Tibial nerve (tissue), 3 donors: ENCODE results near the gene R3HDM4.

ENCODE experiments used
- POLR2A ChIP-seq, 2 donors: fragments of 450-650 bp; IDR thresholded peaks; one replicate each; pipeline ENCODE4 v1.6.1; 2017; ENCODE audit warnings: antibody characterized with exemption in 2 of 2, mild to moderate bottlenecking in 2 of 2, moderate library complexity in 2 of 2
- TF ChIP-seq, protein P1 (sequence below), 5 experiments: fragments of 200-600 bp in 3 of 5; fragments of 450-650 bp in 2 of 5; sonication (generic) in 3 of 5; IDR thresholded peaks; one replicate each; pipeline ENCODE4 v1.5.1; 2016 to 2019; ENCODE audit warnings: antibody characterized with exemption in 5 of 5, mild to moderate bottlenecking in 3 of 5, moderate library complexity in 2 of 5

DNA sequence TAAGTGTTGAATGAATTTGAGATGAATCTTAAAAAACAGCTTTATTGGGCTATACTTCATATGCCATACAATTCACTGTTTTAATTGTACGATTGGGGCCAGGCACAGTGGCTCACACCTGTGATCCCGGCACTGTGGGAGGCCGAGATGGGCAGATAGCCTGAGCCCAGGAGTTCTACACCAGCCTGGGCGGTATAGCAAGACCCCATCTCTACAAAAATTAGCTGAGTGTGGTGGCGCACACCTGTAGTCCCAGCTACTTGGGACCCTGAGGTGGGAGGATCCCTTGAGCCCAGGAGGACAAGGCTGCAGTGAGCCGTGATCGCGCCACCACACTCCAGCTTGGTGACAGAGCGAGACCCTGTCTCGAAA, 23.1 kb upstream of the R3HDM4 start:
- TF ChIP-seq, protein P1, sequence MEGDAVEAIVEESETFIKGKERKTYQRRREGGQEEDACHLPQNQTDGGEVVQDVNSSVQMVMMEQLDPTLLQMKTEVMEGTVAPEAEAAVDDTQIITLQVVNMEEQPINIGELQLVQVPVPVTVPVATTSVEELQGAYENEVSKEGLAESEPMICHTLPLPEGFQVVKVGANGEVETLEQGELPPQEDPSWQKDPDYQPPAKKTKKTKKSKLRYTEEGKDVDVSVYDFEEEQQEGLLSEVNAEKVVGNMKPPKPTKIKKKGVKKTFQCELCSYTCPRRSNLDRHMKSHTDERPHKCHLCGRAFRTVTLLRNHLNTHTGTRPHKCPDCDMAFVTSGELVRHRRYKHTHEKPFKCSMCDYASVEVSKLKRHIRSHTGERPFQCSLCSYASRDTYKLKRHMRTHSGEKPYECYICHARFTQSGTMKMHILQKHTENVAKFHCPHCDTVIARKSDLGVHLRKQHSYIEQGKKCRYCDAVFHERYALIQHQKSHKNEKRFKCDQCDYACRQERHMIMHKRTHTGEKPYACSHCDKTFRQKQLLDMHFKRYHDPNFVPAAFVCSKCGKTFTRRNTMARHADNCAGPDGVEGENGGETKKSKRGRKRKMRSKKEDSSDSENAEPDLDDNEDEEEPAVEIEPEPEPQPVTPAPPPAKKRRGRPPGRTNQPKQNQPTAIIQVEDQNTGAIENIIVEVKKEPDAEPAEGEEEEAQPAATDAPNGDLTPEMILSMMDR (IDR thresholded peaks at IDR 0.05) = no peak
- no peak for TF ChIP-seq POLR2A (IDR thresholded peaks at IDR 0.05)
